ENCODE data around the gene SLC27A5. TPM values are rescaled to one million over a fixed set of nuclear protein-coding genes. Genes with fewer than 3 reads are reported as not detected.
A peak's percentile ranks its signal among the peaks of the same experiment; 100 is the strongest.

The SLC27A5 gene
- polyA plus RNA-seq, 2 of the 4 experiments (the other 2 are of a cell fraction): 30.2 to 37.8 TPM

GRCh38 chr19:58522709-58523108, 10.9 kb upstream of the SLC27A5 start:
- Histone ChIP-seq H3K4me1 (peaks cover 12% of the 10 kb centered on the region), H3K4me3 (no peak overlapping the region), H3K9me3 (no peaks in the 10 kb centered on the region), H3K4me2 (no peak overlapping the region), H3K27ac (no peak overlapping the region)
- TF ChIP-seq KDM1A (IDR thresholded peaks at IDR 0.05; ENCODE audit: low read depth): no peak
- no peak for TF ChIP-seq POLR2AphosphoS2 (conservative IDR thresholded peaks at IDR 0.05; ENCODE audit: low read length)
- no peak for TF ChIP-seq ELK1 (IDR thresholded peaks at IDR 0.05; ENCODE audit: low read depth, low read length)
- no peak for TF ChIP-seq NFE2L2 (conservative IDR thresholded peaks at IDR 0.05; ENCODE audit: low read length)
- no peak for TF ChIP-seq HEYL (CRISPR knock-in tag; IDR thresholded peaks at IDR 0.05)
- no peak for TF ChIP-seq HOXB13 (CRISPR knock-in tag; IDR thresholded peaks at IDR 0.05; ENCODE audit: low read depth)
- no peak for TF ChIP-seq FOSB (CRISPR knock-in tag; IDR thresholded peaks at IDR 0.05)
- no peak for TF ChIP-seq NPAS2 (CRISPR knock-in tag; IDR thresholded peaks at IDR 0.05; ENCODE audit: borderline replicate concordance)
- TF ChIP-seq GATA3 (IDR thresholded peaks at IDR 0.05; ENCODE audit: borderline replicate concordance): no peak
- TF ChIP-seq PBX3 (IDR thresholded peaks at IDR 0.05): no peak
- no peak for TF ChIP-seq RFX5 (IDR thresholded peaks at IDR 0.05)
- no peak for TF ChIP-seq HOXA7 (CRISPR knock-in tag; IDR thresholded peaks at IDR 0.05)
- WGBS (ENCODE audit: missing lambda C conversion rate): 89% methylated on average over 3 of the region's 3 CpGs
- POLR2A ChIA-PET: interaction anchor here (4.4 to 5.7 kb wide), 2 partner anchors 22 to 30 kb away, joined by 85 to 184 read pairs; partner anchors contain the start of genes CHMP2A and TRIM28
- ATAC-seq (no peak), DNase-seq (ENCODE audit: low read depth in 1 of 2, low spot score in 1 of 2) (no peak), FAIRE-seq (no peak)
- CTCF ChIA-PET: interaction anchor here (0.6 to 8.6 kb wide), 4 partner anchors 9 to 26 kb away, joined by 3 to 222 read pairs (median 3); partner anchors contain the start of genes CHMP2A, SLC27A5 and TRIM28

- H3K4me1 ChIP-seq: peaks cover 14% of the 10 kb centered on the region
- no peak for TF ChIP-seq FOXS1 (CRISPR knock-in tag; IDR thresholded peaks at IDR 0.05)
- no peak for TF ChIP-seq ZFP36 (IDR thresholded peaks at IDR 0.05; ENCODE audit: borderline replicate concordance, partially characterized antibody)
- no peak for TF ChIP-seq CBX2 (IDR thresholded peaks at IDR 0.05; ENCODE audit: borderline replicate concordance, low read depth)
- no peak for TF ChIP-seq ATOH8 (CRISPR knock-in tag; IDR thresholded peaks at IDR 0.05; ENCODE audit: low read depth)
- TF ChIP-seq GATA3 (IDR thresholded peaks at IDR 0.05; ENCODE audit: borderline replicate concordance): no peak
- no peak for TF ChIP-seq RARB (CRISPR knock-in tag; IDR thresholded peaks at IDR 0.05)
- no peak for TF ChIP-seq CHD2 (IDR thresholded peaks at IDR 0.05; ENCODE audit: low read length, partially characterized antibody)
- TF ChIP-seq POLR2AphosphoS2 (conservative IDR thresholded peaks at IDR 0.05; ENCODE audit: low read length): no peak
- TF ChIP-seq NFE2L2 (conservative IDR thresholded peaks at IDR 0.05; ENCODE audit: low read length): no peak
- no peak for TF ChIP-seq MYC (IDR thresholded peaks at IDR 0.05; ENCODE audit: borderline replicate concordance, low read length)
- no peak for TF ChIP-seq RFX5 (IDR thresholded peaks at IDR 0.05)
- no peak for TF ChIP-seq HDAC2 (IDR thresholded peaks at IDR 0.05)
- no peak for TF ChIP-seq CEBPB (IDR thresholded peaks at IDR 0.05)
- no peak for TF ChIP-seq KDM5A (IDR thresholded peaks at IDR 0.05)
- TF ChIP-seq RNF2 (IDR thresholded peaks at IDR 0.05; ENCODE audit: borderline replicate concordance, low read depth): no peak
- TF ChIP-seq EHMT2 (IDR thresholded peaks at IDR 0.05; ENCODE audit: low read depth): no peak
- no peak for TF ChIP-seq ELK1 (IDR thresholded peaks at IDR 0.05; ENCODE audit: low read depth, low read length)
- TF ChIP-seq HOXA7 (CRISPR knock-in tag; IDR thresholded peaks at IDR 0.05): no peak
- ChIA-PET CTCF (interaction anchor here (0.6 to 8.6 kb wide), 6 partner anchors 12 to 1690 kb away, joined by 3 to 222 read pairs (median 37); partner anchors contain the start of genes CHMP2A, SLC27A5 and TRIM28), POLR2A (interaction anchor here (0.7 to 5.7 kb wide), 5 partner anchors 12 to 752 kb away, joined by 3 to 184 read pairs (median 40); partner anchors contain the start of genes CHMP2A, TRIM28 and ZNF586)
- no peak for FAIRE-seq
- no peaks in the 10 kb centered on the region for H3K9me3 ChIP-seq
- 89% methylated on average over 4 of the region's 4 CpGs for WGBS (ENCODE audit: missing lambda C conversion rate)
- ATAC-seq: no peak
- H3K4me2 ChIP-seq: peak overlapping the region; percentile 98; the same call in 2 of the 3 replicates
- no peak for DNase-seq (ENCODE audit: low read depth in 1 of 2, low spot score in 1 of 2)
- no peak overlapping the region for H3K4me3 ChIP-seq
- peak overlapping the region in 1 of 2 experiments; percentile 92; a peak in 1 of 6 replicates for H3K27ac ChIP-seq
Observed at GRCh38 chr19:58521651-58522050, 9.9 kb upstream of the SLC27A5 start.

Data from A549 (cell line).